GM18870 (cell line): Measurements from ENCODE around the gene ASB5.
"Not testable (repeated sequence)": the region's sequence is repeated elsewhere in the genome, so short reads cannot be mapped to it uniquely, and the experiment has no call there.

ENCODE experiments used
- ATAC-seq: cut with Tn5 transposase; IDR thresholded peaks from one replicate; pipeline ENCODE4 v1.9.1; 2021; ENCODE audit warnings: moderate library complexity; ENCODE audit not compliant: unreplicated experiment

The ASB5 gene

DNA sequence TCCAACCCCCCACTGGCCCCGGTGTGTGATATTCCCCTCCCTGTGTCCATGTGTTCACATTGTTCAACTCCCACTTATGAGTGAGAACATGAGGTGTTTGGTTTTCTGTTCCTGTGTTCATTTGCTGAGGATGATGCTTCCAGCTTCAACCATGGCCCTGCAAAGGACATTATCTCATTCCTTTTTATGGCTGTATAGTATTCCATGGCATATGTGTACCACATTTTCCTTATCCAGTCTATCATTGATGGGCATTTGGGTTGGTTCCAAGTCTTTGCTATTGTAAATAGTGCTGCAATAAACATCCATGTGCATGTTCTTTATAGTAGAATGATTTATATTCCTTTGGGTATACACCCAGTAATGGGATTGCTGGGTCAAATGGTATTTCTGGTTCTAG is 10.5 kb upstream of the ASB5 start:
- not testable (repeated sequence) for ATAC-seq

GRCh38 chr4:176277162-176277904 is 8.3 kb upstream of the ASB5 start:
- peak; percentile 80 for ATAC-seq

GRCh38 chr4:176276710-176277109 is 7.7 kb upstream of the ASB5 start:
- ATAC-seq, result no peak

GRCh38 chr4:176274441-176274840 is 5.4 kb upstream of the ASB5 start:
- ATAC-seq, result no peak

- ATAC-seq, result no peak
These were observed 4.7 kb upstream of the ASB5 start for GRCh38 chr4:176273736-176274135.

- ATAC-seq, result no peak
These were observed 3.8 kb upstream of the ASB5 start for GRCh38 chr4:176272799-176273198.

DNA sequence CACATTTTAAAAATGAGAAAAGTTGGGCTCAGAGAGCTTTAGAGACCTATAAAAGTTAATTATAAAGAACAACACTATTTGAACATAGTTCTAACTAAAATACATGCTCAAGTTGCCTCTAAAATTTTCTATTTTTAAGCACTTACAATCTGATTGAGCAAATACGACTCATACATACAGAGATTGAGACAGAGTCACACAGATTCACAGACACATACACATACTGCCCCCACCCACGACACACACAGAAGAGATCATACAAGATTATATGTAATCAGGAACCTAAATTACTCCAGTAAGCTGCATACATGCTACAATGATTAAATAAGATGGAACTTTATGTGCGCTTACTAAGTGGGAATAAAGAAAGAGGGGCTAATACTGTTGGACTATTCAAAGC is 2.7 kb upstream of the ASB5 start:
- ATAC-seq, result no peak

- peak; percentile 52 for ATAC-seq
These were observed 1.6 kb upstream of the ASB5 start for GRCh38 chr4:176270669-176271068.

GRCh38 chr4:176266026-176266425 is 3.0 kb downstream of the ASB5 start:
- no peak for ATAC-seq

DNA sequence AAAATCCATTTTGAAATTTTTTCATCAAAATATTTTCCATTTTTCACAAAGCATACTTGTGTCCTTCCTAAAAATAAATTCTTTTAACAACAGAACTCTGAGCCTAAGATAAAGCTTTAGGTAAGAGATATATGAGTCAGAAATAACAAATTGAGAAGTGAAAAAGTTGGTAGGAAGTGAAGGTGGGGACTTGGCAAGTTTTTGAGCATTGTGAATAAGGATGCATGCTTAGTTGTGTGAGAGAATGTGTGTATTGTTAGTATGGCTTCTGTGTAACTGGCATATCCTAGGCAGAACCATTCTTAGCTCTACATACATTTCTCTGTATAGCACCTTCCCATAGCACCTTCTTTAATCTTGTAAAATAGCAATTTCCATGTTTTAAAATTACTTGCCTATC is 6.8 kb downstream of the ASB5 start:
- peak; percentile 79 for ATAC-seq

DNA sequence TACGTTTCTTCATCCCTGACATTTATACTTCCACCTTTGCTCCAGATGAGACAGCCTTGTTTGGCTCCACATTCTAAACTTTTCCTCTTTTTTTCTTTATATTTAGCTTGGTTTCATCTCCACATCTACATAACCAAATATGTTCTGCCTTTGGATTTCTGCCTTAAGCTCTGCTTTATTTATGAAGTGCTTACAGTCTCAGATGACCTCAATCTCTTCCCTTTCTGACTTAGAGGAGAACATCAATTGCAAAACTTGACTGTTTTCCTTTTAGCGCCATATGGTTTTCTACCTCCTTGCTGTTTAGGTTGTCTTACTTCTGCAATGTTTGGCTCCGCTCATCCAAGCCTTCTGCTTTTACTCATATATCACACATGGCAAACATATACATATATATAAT is 7.5 kb downstream of the ASB5 start:
- ATAC-seq, result no peak

- ATAC-seq, result no peak
These were observed 8.0 kb downstream of the ASB5 start for GRCh38 chr4:176261018-176261417.

DNA sequence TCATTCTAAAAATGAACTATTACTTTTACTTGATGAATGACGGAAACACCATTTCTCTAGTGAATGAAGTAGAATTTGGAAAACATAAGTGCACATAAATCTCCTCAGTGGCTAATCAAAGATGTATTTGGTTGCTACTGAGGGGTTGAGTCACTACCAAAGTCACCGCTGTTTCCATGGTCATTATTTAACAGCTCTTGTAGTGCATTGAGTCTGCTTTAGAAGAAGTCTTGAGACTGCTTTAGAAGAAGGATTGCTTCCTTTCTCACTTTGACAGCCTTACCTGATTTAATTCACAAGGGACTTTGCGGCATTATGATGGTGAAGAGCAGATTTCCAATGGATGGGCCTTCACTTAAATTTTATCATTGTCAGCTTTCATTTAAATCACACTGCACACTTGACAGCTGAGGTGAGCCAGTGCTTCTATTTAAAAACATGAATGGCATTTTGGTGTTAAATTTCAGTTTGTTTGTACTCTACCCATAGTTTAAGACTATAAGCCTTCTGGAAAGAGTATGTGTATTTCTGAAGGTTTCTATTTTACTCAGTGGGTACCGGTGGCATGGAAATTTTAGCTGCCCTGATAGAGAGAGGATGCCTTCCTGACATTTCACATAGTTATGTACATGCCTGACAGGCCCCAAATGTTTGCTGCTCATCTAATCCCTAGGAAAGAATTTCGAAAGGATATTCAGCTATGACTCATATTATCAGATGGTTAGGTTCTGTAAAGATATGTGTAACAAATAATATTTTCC is 9.5 kb downstream of the ASB5 start:
- ATAC-seq, result no peak

DNA sequence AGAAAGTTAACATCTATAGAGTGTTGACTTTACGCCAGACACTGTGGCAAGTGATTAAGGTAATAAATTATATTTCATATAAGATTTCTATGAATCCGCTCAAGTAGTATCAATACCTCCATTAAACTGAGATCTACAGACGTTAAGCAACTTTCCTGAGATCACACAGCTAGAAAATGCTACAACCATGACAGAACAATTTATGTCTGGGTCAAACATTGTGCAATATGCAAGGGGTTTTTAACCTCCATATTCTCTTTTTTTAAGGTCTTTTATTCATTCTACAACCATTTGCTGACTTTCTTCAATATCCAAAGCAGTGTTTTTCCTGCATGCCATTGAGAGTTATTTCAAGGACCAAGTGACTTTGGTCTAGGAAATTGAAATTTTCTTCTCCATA is 10.9 kb downstream of the ASB5 start:
- no peak for ATAC-seq

DNA sequence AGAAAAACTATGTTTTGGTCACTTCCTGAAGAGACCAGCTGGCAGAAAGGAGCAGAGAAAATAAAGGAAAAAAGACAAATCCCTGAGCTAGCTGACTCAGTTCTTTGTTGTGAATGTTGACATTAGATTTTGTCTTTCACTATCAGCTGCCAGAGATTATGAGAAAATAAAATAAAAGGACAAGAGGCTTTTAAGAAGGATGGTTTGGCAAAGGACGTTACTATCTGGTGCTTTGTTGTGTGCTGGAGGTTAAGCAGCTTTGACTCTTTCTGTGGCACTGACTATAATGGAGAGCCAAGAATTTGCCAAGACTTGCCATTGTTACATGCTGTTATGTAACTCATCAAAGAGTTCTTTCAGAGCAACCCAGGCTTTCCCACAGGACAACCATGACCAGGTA is 12.1 kb downstream of the ASB5 start:
- no peak for ATAC-seq

DNA sequence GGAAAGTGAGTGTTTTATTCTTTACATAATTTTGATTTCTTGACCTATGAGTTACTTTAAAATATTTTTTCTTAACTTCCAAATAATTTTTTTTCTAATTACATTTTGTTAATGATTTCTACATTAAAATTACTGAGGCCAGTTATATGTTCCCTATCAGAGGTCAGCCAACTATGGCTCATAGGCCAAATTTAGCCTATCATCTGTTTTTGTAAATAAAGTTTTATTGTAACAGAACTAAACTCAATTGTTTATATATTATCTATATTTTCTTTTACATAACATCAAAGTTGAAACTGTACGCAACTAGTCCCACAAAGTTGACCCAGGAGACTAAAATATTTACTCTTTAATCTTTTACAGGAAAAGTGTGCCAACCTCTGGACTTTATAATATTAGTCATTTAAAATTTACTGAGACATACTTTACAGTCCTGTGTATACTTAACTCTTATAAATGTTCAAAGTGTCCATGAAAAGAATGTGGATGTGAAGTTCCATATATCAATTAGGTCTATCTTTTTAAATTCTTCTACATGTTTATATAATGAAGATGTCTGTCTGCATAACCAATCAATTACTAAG is 26.2 kb downstream of the ASB5 start:
- no peak for ATAC-seq

DNA sequence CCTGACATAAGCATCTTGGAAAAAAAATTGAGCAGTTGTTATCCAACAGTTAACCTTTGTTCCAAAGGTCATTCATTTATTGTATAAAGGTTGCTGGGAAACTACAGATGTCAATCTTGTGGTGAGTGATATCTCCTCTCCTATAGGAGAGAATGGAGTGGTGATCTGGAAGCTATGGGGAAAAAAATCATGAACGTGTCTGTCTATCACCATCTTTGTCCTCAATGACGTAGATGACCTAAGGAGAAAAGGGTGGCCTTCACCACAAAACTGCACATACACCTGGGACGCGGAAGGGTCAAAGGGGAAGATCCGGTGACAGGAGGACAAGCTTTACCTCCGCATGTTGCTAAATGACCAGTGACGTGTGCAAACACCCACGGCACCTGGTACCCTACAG is 27.3 kb downstream of the ASB5 start:
- no peak for ATAC-seq

DNA sequence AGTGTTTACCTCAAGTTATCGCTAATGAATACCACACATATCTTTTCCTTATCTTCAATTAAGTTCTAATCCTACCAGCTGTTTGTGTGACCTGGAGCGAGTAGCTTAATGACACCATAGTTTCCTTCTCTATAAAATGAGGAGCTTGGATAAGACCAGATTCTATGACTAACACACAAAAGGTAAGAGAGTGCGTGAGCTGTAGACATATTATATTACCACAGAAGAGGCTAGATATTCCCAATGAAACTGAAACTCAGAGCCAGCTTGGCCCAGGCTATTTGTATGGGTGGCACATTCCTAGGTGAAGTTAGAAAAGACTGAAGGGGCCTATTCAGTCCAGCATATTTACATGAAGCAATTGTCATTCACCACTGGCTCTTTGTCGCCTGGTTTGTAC is 30.2 kb downstream of the ASB5 start:
- ATAC-seq, result no peak

- ATAC-seq, result no peak
These were observed 30.8 kb downstream of the ASB5 start for GRCh38 chr4:176238157-176238610.

DNA sequence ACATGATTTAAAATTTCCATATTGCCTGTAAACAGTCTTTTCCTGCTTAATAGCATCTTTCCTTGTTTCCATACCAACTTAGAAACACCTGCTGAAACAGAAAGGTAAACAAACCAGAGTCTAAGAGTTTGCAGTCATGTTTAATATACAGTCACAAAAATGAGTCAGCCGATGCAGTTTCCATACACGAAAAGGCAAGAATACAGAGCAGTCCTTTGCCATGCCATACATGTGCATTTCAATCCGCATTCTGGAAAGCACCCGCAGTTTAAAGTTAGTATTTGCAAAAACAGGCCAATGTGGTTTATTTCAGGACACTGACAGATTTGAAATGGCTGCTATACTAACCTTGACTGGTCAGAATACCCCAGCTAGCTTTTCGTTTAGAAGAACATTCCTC is 32.1 kb downstream of the ASB5 start:
- ATAC-seq, result no peak

GRCh38 chr4:176230836-176231235 is 38.2 kb downstream of the ASB5 start:
- ATAC-seq, result no peak

DNA sequence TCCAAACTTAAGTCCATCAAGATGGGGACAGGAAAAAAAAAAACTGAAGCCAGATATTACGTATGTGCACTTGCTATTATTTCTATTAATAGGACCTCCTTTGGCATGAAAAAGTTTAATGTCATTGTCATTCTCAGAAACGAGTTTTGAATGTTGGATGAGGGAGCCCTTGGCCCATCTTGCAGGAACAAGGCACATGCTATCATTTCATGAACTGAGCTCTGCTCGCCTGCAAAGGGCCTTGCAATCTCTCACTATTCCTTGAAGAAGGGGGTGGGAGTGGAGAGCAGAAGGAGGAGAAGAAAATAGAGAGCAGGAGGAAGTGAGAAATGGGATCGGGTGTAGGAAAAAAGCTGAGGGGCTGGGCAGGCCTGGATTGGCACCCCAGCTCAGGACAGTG is 39.4 kb downstream of the ASB5 start:
- ATAC-seq, result no peak
